ENCODE data around the gene DGAT2L6.
"Not testable (repeated sequence)": the region's sequence is repeated elsewhere in the genome, so short reads cannot be mapped to it uniquely, and the experiment has no call there.

DNA sequence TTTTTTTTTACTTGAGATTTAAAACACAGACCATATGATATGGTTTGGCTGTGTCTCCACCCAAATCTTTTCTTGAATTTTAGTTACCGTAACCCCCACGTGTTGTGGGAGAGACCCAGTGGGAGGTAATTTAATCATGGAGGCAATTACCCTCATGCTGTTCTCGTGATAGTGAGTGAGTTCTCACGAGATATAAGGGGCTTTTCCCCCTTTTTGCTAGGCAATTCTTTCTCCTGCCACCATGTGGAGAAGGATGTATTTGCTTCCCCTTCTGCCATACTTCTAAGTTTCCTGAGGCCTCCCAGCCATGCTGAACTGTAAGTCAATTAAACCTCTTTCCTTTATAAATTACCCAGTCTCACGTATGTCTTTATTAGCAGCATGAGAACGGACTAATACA lies 32.3 kb downstream of the DGAT2L6 start:
- TF ChIP-seq, protein P1, sequence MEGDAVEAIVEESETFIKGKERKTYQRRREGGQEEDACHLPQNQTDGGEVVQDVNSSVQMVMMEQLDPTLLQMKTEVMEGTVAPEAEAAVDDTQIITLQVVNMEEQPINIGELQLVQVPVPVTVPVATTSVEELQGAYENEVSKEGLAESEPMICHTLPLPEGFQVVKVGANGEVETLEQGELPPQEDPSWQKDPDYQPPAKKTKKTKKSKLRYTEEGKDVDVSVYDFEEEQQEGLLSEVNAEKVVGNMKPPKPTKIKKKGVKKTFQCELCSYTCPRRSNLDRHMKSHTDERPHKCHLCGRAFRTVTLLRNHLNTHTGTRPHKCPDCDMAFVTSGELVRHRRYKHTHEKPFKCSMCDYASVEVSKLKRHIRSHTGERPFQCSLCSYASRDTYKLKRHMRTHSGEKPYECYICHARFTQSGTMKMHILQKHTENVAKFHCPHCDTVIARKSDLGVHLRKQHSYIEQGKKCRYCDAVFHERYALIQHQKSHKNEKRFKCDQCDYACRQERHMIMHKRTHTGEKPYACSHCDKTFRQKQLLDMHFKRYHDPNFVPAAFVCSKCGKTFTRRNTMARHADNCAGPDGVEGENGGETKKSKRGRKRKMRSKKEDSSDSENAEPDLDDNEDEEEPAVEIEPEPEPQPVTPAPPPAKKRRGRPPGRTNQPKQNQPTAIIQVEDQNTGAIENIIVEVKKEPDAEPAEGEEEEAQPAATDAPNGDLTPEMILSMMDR (IDR thresholded peaks at IDR 0.05), result not testable (repeated sequence)
- TF ChIP-seq POLR2A (IDR thresholded peaks at IDR 0.05), result not testable (repeated sequence)

Data from body of pancreas (tissue), 4 donors.